Neural progenitor cell (in vitro differentiated cells): ENCODE data around the gene REPS1. TPM values are rescaled to one million over a fixed set of nuclear protein-coding genes. Genes with fewer than 3 reads are reported as not detected.

Source experiments
- DNase-seq: peaks from one replicate; pipeline ENCODE4 v3.0.0-alpha.2; 2016; ENCODE audit warnings: low spot score
- H2AFZ ChIP-seq: fragments of 200-600 bp; sonication (generic); replicated peaks from 2 replicates; pipeline ENCODE4 v1.6.1; 2016; ENCODE audit warnings: antibody characterized with exemption
- H3F3A ChIP-seq: fragments of 200-600 bp; sonication (generic); 2 replicates; pipeline ENCODE4 v1.6.1; 2016; ENCODE audit warnings: antibody characterized with exemption, low read depth
- H3K27ac ChIP-seq: fragments of 200-600 bp; sonication (generic); 2 replicates; pipeline ENCODE4 v1.5.1; 2016; ENCODE audit warnings: mild to moderate bottlenecking
- H3K27me3 ChIP-seq: fragments of 200-600 bp; sonication (generic); 2 replicates; pipeline ENCODE4 v1.6.1; 2016; ENCODE audit warnings: mild to moderate bottlenecking, moderate library complexity
- H3K36me3 ChIP-seq: fragments of 200-600 bp; sonication (generic); 2 replicates; pipeline ENCODE4 v1.5.1; 2016
- H3K4me1 ChIP-seq: fragments of 200-600 bp; sonication (generic); 2 replicates; pipeline ENCODE4 v1.6.1; 2016; ENCODE audit warnings: mixed run types
- H3K4me2 ChIP-seq: fragments of 200-600 bp; sonication (generic); 2 replicates; pipeline ENCODE4 v1.6.1; 2016
- H3K4me3 ChIP-seq: fragments of 200-600 bp; sonication (generic); 2 replicates; pipeline ENCODE4 v1.5.1; 2016
- H3K79me2 ChIP-seq: fragments of 200-600 bp; sonication (generic); 2 replicates; pipeline ENCODE4 v1.6.1; 2016; ENCODE audit warnings: low read depth
- H3K9ac ChIP-seq: fragments of 200-600 bp; sonication (generic); 2 replicates; pipeline ENCODE4 v1.6.1; 2016
- H3K9me3 ChIP-seq: fragments of 200-600 bp; sonication (generic); 2 replicates; pipeline ENCODE4 v1.5.1; 2016; ENCODE audit warnings: low read depth
- H4K20me1 ChIP-seq: fragments of 200-600 bp; sonication (generic); 2 replicates; pipeline ENCODE4 v1.6.1; 2016; ENCODE audit warnings: low read depth
- H3K27ac Mint-ChIP-seq: 3 replicates; pipeline ENCODE4 v1.8.0; 2021; ENCODE audit warnings: mixed read lengths
- H3K27me3 Mint-ChIP-seq: 2 replicates; pipeline ENCODE4 v1.8.0; 2022; ENCODE audit warnings: low read depth, mild to moderate bottlenecking, inconsistent platforms, moderate library complexity, mixed read lengths; ENCODE audit not compliant: insufficient read depth
- H3K36me3 Mint-ChIP-seq: 3 replicates; pipeline ENCODE4 v1.8.0; 2021; ENCODE audit warnings: mixed read lengths
- H3K4me1 Mint-ChIP-seq: 3 replicates; pipeline ENCODE4 v1.8.0; 2021; ENCODE audit warnings: mixed read lengths
- H3K4me3 Mint-ChIP-seq: 3 replicates; pipeline ENCODE4 v1.8.0; 2021; ENCODE audit warnings: mild to moderate bottlenecking, moderate library complexity, mixed read lengths
- H3K9me3 Mint-ChIP-seq: 3 replicates; pipeline ENCODE4 v1.8.0; 2020; ENCODE audit warnings: mixed read lengths
- EZH2 ChIP-seq: fragments of 200-600 bp; sonication (generic); IDR thresholded peaks from 2 replicates; pipeline ENCODE4 v1.6.1; 2017; ENCODE audit warnings: antibody characterized with exemption, mild to moderate bottlenecking, moderate library complexity
- EZH2phosphoT487 ChIP-seq: fragments of 200-600 bp; sonication (generic); IDR thresholded peaks from 2 replicates; pipeline ENCODE4 v1.6.1; 2017; ENCODE audit warnings: antibody characterized with exemption
- total RNA-seq: library from RNA; depleted of rRNA; stranded (reverse); fragments of >200 nt; gene quantifications from 2 replicates; pipeline ENCODE4 v1.2.3, GENCODE V29; 2015; ENCODE audit warnings: low replicate concordance
- TF ChIP-seq, protein P1 (sequence below): fragments of 200-600 bp; sonication (generic); IDR thresholded peaks from 2 replicates; pipeline ENCODE4 v1.5.1; 2017; ENCODE audit warnings: antibody characterized with exemption, mild to moderate bottlenecking

REPS1 gene
- total RNA-seq, 1 donor from 2014 or later = 97.5 TPM

DNA sequence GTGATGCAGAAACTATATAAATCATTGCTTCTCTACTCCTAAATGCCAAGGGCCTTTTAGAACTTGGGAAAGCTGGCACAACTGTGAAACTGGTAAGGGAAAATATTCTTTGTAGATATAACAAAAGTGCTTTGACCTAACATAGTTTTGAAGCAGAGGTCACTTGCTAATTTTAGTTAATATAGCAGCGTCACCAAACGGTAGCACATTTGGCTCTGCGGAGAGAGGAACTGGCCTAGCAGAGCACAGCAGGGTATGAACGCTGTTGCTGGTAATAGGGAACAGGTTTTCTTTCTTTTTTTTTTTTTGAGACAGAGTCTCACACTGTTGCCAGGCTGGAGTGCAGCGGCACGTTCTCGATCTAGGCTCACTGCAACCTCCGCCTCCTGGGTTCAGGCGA is 124.7 kb downstream of the REPS1 start:
- H3K9ac ChIP-seq = no peak overlapping the region
- no peaks in the 10 kb centered on the region for H4K20me1 ChIP-seq
- peaks cover 19% of the 10 kb centered on the region for H3K4me1 Mint-ChIP-seq
- no peak overlapping the region for H3K27ac Mint-ChIP-seq
- H3K27me3 Mint-ChIP-seq = no peaks in the 10 kb centered on the region
- H3K4me3 Mint-ChIP-seq = no peak overlapping the region
- TF ChIP-seq EZH2phosphoT487 = no peak
- TF ChIP-seq, protein P1, sequence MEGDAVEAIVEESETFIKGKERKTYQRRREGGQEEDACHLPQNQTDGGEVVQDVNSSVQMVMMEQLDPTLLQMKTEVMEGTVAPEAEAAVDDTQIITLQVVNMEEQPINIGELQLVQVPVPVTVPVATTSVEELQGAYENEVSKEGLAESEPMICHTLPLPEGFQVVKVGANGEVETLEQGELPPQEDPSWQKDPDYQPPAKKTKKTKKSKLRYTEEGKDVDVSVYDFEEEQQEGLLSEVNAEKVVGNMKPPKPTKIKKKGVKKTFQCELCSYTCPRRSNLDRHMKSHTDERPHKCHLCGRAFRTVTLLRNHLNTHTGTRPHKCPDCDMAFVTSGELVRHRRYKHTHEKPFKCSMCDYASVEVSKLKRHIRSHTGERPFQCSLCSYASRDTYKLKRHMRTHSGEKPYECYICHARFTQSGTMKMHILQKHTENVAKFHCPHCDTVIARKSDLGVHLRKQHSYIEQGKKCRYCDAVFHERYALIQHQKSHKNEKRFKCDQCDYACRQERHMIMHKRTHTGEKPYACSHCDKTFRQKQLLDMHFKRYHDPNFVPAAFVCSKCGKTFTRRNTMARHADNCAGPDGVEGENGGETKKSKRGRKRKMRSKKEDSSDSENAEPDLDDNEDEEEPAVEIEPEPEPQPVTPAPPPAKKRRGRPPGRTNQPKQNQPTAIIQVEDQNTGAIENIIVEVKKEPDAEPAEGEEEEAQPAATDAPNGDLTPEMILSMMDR = no peak
- no peaks in the 10 kb centered on the region for H3K4me1 ChIP-seq
- H3K4me3 ChIP-seq = no peak overlapping the region
- no peak overlapping the region for H3K27ac ChIP-seq
- no peaks in the 10 kb centered on the region for H3F3A ChIP-seq
- no peak for DNase-seq
- H3K4me2 ChIP-seq = no peak overlapping the region
- no peaks in the 10 kb centered on the region for H3K36me3 ChIP-seq
- peak overlapping the region; percentile 70 for H2AFZ ChIP-seq
- H3K9me3 ChIP-seq = no peaks in the 10 kb centered on the region
- H3K9me3 Mint-ChIP-seq = peaks cover 2% of the 10 kb centered on the region
- H3K27me3 ChIP-seq = no peaks in the 10 kb centered on the region
- H3K36me3 Mint-ChIP-seq = no peaks in the 10 kb centered on the region
- H3K79me2 ChIP-seq = no peaks in the 10 kb centered on the region

DNA sequence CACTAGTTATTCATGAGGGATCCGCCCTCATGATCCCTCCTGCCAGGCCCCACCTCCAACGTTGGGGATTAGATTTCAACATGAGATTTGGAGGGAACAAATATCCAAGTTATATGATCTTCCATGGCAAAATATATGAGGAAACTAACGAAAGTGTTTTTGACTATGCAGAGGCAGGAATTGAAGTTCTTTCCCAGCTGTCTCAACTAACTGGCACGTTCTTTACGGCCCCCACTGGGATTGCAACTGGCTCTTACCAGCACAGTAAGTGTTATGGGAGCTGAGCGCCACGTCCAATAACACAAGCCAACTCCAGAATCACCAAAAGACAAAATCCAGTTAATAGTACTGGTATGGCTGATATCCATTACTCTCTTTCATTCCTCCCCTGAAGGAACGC is 125.6 kb downstream of the REPS1 start:
- no peak for TF ChIP-seq EZH2
- TF ChIP-seq EZH2phosphoT487 = no peak
- TF ChIP-seq, protein P1 = no peak
- Mint-ChIP-seq H3K27me3 (no peaks in the 10 kb centered on the region), H3K4me1 (peaks cover 19% of the 10 kb centered on the region), H3K36me3 (no peaks in the 10 kb centered on the region), H3K4me3 (no peak overlapping the region), H3K9me3 (peaks cover 2% of the 10 kb centered on the region), H3K27ac (no peak overlapping the region)
- Histone ChIP-seq H3K36me3 (no peaks in the 10 kb centered on the region), H3K27ac (no peak overlapping the region), H3K27me3 (no peaks in the 10 kb centered on the region), H3K79me2 (no peaks in the 10 kb centered on the region), H3F3A (no peaks in the 10 kb centered on the region), H3K4me2 (no peak overlapping the region), H3K4me3 (no peak overlapping the region), H2AFZ (no peak overlapping the region), H3K9ac (no peak overlapping the region), H3K9me3 (no peaks in the 10 kb centered on the region), H4K20me1 (no peaks in the 10 kb centered on the region), H3K4me1 (no peaks in the 10 kb centered on the region)
- DNase-seq = no peak

- Histone ChIP-seq H3K4me3 (no peak overlapping the region), H3K4me2 (no peak overlapping the region), H3K27ac (no peak overlapping the region), H4K20me1 (no peaks in the 10 kb centered on the region), H3K9me3 (no peaks in the 10 kb centered on the region), H3K27me3 (no peaks in the 10 kb centered on the region), H3F3A (no peaks in the 10 kb centered on the region), H2AFZ (no peak overlapping the region), H3K4me1 (no peaks in the 10 kb centered on the region), H3K36me3 (no peaks in the 10 kb centered on the region), H3K79me2 (no peaks in the 10 kb centered on the region), H3K9ac (no peak overlapping the region)
- no peaks in the 10 kb centered on the region for H3K36me3 Mint-ChIP-seq
- no peak overlapping the region for H3K4me3 Mint-ChIP-seq
- peaks cover 4% of the 10 kb centered on the region for H3K27me3 Mint-ChIP-seq
- TF ChIP-seq, protein P1 = no peak
- TF ChIP-seq EZH2 (no peak), EZH2phosphoT487 (no peak)
- H3K27ac Mint-ChIP-seq = no peak overlapping the region
- peaks cover 8% of the 10 kb centered on the region for H3K4me1 Mint-ChIP-seq
- H3K9me3 Mint-ChIP-seq = peaks cover 2% of the 10 kb centered on the region
- DNase-seq = no peak
Measured at GRCh38 chr6:138857775-138858174, 130.3 kb downstream of the REPS1 start.

DNA sequence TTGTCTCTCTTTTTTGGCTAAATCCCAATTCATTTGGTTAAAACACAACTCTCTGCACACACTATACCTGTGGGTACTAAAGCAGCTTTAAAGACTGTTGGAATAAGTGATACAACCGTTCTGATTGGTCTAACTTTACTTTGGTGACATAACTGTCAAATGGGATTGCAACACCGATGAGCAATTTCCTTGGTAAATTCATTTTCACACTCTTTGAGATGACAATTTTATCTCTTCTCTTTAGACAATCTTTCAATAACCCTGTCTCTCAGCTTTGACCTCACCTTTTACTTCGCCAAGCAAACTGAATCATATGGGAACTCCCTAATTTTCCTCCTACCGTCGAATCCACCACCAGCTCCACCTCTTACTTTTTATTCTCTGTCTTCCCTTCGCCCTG is 131.4 kb downstream of the REPS1 start:
- Mint-ChIP-seq H3K36me3 (no peaks in the 10 kb centered on the region), H3K27me3 (peaks cover 4% of the 10 kb centered on the region), H3K9me3 (peaks cover 2% of the 10 kb centered on the region), H3K4me1 (no peaks in the 10 kb centered on the region), H3K4me3 (no peak overlapping the region), H3K27ac (no peak overlapping the region)
- Histone ChIP-seq H3K36me3 (no peaks in the 10 kb centered on the region), H3K27ac (no peak overlapping the region), H3K4me3 (no peak overlapping the region), H2AFZ (no peak overlapping the region), H3K9ac (no peak overlapping the region), H3F3A (no peaks in the 10 kb centered on the region), H3K27me3 (no peaks in the 10 kb centered on the region), H4K20me1 (no peaks in the 10 kb centered on the region), H3K9me3 (no peaks in the 10 kb centered on the region), H3K4me2 (no peak overlapping the region), H3K4me1 (no peaks in the 10 kb centered on the region), H3K79me2 (no peaks in the 10 kb centered on the region)
- DNase-seq = no peak
- TF ChIP-seq, protein P1 = no peak
- TF ChIP-seq EZH2 = no peak
- no peak for TF ChIP-seq EZH2phosphoT487
